ENCODE results near the gene SMG7. TPM values are rescaled to one million over a fixed set of nuclear protein-coding genes. Genes with fewer than 3 reads are reported as not detected.

The SMG7 gene
- total RNA-seq, 2 experiments from 2014 or later: 35.2 to 39.1 TPM

GRCh38 chr1:183517401-183517800 is 45.1 kb downstream of the SMG7 start:
- Histone ChIP-seq H3K9me3 (ENCODE audit: control insufficient read depth in 1 of 2, insufficient read depth in 1 of 2, low read length in 2 of 2) (no peaks in the 10 kb centered on the region), H3K36me3 (ENCODE audit: insufficient read depth, low read length) (peaks cover 38% of the 10 kb centered on the region), H3K27ac (ENCODE audit: low read depth in 1 of 2, low read length in 2 of 2) (no peak overlapping the region), H3K4me1 (ENCODE audit: insufficient read depth, low read length) (no peaks in the 10 kb centered on the region), H3K4me3 (ENCODE audit: low read length) (no peak overlapping the region), H3K27me3 (ENCODE audit: control insufficient read depth in 1 of 2, insufficient read depth in 2 of 2, low read length in 2 of 2) (no peaks in the 10 kb centered on the region)
- Mint-ChIP-seq H3K4me3 (no peak overlapping the region), H3K9me3 (no peaks in the 10 kb centered on the region), H3K4me1 (ENCODE audit: low read depth) (peaks cover 12% of the 10 kb centered on the region), H3K36me3 (ENCODE audit: low read depth) (peaks cover 81% of the 10 kb centered on the region), H3K27ac (no peak overlapping the region), H3K27me3 (no peaks in the 10 kb centered on the region)
- no peak for ATAC-seq (ENCODE audit: poor library complexity)
- no peak for TF ChIP-seq CTCF (IDR thresholded peaks at IDR 0.05)
- intact Hi-C loops (cut with DNase I, micrococcal nuclease): loop anchor here in 1 of 2 experiments (5.0 kb wide), 1 partner anchor 40 kb away; no protein-coding TSS in a partner anchor
- ChIA-PET POLR2A (no interaction called here), CTCF (no interaction called here)
- DNase-seq: no peak

- H3K9me3 Mint-ChIP-seq: no peaks in the 10 kb centered on the region
- ATAC-seq (ENCODE audit: poor library complexity) (no peak), DNase-seq (no peak)
- no peak overlapping the region for H3K27ac ChIP-seq (ENCODE audit: low read depth in 1 of 2, low read length in 2 of 2)
- peaks cover 92% of the 10 kb centered on the region for H3K36me3 Mint-ChIP-seq (ENCODE audit: low read depth)
- no peak overlapping the region for H3K4me3 ChIP-seq (ENCODE audit: low read length)
- H3K27me3 ChIP-seq (ENCODE audit: control insufficient read depth in 1 of 2, insufficient read depth in 2 of 2, low read length in 2 of 2): no peaks in the 10 kb centered on the region
- no peak overlapping the region for H3K4me3 Mint-ChIP-seq
- no peak for TF ChIP-seq CTCF (IDR thresholded peaks at IDR 0.05)
- peaks cover 8% of the 10 kb centered on the region for H3K4me1 Mint-ChIP-seq (ENCODE audit: low read depth)
- H3K4me1 ChIP-seq (ENCODE audit: insufficient read depth, low read length): no peaks in the 10 kb centered on the region
- no peaks in the 10 kb centered on the region for H3K9me3 ChIP-seq (ENCODE audit: control insufficient read depth in 1 of 2, insufficient read depth in 1 of 2, low read length in 2 of 2)
- POLR2A ChIA-PET: no interaction called here
- peaks cover 41% of the 10 kb centered on the region for H3K36me3 ChIP-seq (ENCODE audit: insufficient read depth, low read length)
- H3K27ac Mint-ChIP-seq: no peak overlapping the region
- intact Hi-C loops (cut with DNase I, micrococcal nuclease): no loop called here
- no peaks in the 10 kb centered on the region for H3K27me3 Mint-ChIP-seq
- CTCF ChIA-PET: no interaction called here
Measured at GRCh38 chr1:183520379-183520778, 48.1 kb downstream of the SMG7 start.

GRCh38 chr1:183522104-183522503 is 49.8 kb downstream of the SMG7 start:
- no peak overlapping the region for H3K4me3 Mint-ChIP-seq
- H3K27ac Mint-ChIP-seq: no peak overlapping the region
- H3K9me3 ChIP-seq (ENCODE audit: control insufficient read depth in 1 of 2, insufficient read depth in 1 of 2, low read length in 2 of 2): no peaks in the 10 kb centered on the region
- H3K4me1 Mint-ChIP-seq (ENCODE audit: low read depth): peaks cover 8% of the 10 kb centered on the region
- H3K27me3 Mint-ChIP-seq: no peaks in the 10 kb centered on the region
- peaks cover 40% of the 10 kb centered on the region for H3K36me3 ChIP-seq (ENCODE audit: insufficient read depth, low read length)
- POLR2A ChIA-PET: no interaction called here
- no peak overlapping the region for H3K4me3 ChIP-seq (ENCODE audit: low read length)
- no peaks in the 10 kb centered on the region for H3K4me1 ChIP-seq (ENCODE audit: insufficient read depth, low read length)
- peaks cover 83% of the 10 kb centered on the region for H3K36me3 Mint-ChIP-seq (ENCODE audit: low read depth)
- no peak for TF ChIP-seq CTCF (IDR thresholded peaks at IDR 0.05)
- no peak overlapping the region for H3K27ac ChIP-seq (ENCODE audit: low read depth in 1 of 2, low read length in 2 of 2)
- no peak for DNase-seq
- no peaks in the 10 kb centered on the region for H3K27me3 ChIP-seq (ENCODE audit: control insufficient read depth in 1 of 2, insufficient read depth in 2 of 2, low read length in 2 of 2)
- intact Hi-C loops (cut with DNase I, micrococcal nuclease): no loop called here
- H3K9me3 Mint-ChIP-seq: no peaks in the 10 kb centered on the region
- CTCF ChIA-PET: interaction anchor here (1.2 to 1.4 kb wide), 2 partner anchors 26 to 47 kb away, joined by 3 read pairs; no protein-coding TSS in a partner anchor
- ATAC-seq (ENCODE audit: poor library complexity): no peak
